Measurements from ENCODE around the gene PAF1.
"Not testable (repeated sequence)": the region's sequence is repeated elsewhere in the genome, so short reads cannot be mapped to it uniquely, and the experiment has no call there.

The PAF1 gene

DNA sequence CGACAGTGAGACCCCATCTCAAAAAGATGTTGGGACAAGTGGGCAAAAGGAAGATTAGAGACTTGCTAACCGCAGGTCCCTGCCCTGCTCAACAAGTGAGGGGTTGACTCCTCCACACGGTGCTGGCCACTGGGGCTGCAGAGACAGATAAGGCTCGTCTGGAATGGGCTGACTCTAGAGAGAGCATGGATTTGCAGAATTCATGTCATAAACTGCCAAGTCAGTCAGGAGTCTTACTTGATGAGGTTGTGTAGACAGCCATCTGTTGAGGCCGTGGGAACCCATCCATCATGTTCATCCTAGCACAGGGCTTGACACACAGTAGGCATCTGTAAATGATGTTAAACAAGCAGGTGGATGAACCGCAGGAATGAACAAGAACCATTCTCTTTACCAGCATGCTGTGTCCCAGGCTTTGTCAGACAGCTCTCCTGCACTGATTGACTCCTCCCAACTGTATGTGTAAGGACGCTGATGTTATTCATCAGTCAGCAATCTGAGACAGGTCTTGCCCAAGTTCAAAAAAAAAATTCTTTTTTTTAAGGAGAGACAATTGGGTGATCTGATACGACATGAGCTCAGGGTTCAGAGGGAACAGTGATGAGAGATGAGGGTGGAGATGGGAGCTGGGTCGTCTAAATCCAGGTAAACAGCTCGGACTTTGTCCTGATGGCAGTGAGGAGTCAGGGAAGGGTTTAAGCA is 8.8 kb downstream of the PAF1 start:
- no peak for DNase-seq (ENCODE audit: low spot score)

GRCh38 chr19:39380521-39381502 is 10.1 kb downstream of the PAF1 start:
- no peak for DNase-seq (ENCODE audit: low spot score)

DNA sequence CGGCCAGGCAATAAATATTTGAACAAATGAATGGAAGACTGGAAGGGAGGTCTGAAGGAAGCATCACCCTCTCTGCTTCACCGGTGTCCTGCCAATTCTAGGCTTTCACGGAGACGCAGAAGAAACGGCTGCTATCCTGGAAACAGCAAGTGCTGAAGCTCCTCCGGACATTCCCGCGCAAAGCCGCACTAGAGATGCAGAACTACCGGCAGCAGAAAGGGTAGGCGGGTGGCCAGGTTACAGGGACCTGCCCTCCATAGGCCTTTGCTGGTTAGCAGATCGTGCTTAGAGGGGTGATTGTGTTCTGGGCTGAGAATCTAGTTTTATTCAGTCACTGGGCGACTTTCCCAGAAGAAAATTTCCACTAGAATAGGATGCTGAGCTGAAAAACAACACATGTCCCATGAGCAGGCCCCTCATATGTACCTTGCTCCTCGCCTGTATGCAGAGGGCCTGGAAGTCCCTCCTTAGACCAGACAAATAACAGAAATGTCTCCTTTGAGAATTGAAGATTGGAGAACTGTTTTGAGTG is 11.0 kb downstream of the PAF1 start:
- no peak for DNase-seq (ENCODE audit: low spot score)

DNA sequence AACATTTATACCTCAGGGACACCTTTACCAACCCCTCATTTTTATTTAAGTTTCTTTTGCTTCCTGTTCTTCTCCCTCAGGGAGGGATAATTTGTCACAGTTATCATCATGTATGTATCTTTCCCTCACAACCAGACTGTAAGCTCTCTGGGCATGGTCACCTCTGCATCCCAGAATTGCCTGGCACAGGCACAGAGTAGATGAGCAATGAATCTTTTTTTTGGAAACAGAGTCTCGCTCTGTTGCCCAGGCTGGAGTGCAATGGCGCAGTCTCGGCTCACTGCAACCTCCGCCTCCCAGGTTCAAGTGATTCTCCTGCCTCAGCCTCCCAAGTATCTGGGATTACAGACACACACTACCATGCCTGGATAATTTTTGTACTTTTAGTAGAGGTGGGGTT is 11.5 kb downstream of the PAF1 start:
- not testable (repeated sequence) for DNase-seq (ENCODE audit: low spot score)

- DNase-seq (ENCODE audit: low spot score), result no peak
Measured at GRCh38 chr19:39377373-39378362, 13.2 kb downstream of the PAF1 start.

GRCh38 chr19:39375929-39376328 is 15.0 kb downstream of the PAF1 start:
- no peak for DNase-seq (ENCODE audit: low spot score)

GRCh38 chr19:39372941-39373340 is 18.0 kb downstream of the PAF1 start:
- no peak for DNase-seq (ENCODE audit: low spot score)

DNA sequence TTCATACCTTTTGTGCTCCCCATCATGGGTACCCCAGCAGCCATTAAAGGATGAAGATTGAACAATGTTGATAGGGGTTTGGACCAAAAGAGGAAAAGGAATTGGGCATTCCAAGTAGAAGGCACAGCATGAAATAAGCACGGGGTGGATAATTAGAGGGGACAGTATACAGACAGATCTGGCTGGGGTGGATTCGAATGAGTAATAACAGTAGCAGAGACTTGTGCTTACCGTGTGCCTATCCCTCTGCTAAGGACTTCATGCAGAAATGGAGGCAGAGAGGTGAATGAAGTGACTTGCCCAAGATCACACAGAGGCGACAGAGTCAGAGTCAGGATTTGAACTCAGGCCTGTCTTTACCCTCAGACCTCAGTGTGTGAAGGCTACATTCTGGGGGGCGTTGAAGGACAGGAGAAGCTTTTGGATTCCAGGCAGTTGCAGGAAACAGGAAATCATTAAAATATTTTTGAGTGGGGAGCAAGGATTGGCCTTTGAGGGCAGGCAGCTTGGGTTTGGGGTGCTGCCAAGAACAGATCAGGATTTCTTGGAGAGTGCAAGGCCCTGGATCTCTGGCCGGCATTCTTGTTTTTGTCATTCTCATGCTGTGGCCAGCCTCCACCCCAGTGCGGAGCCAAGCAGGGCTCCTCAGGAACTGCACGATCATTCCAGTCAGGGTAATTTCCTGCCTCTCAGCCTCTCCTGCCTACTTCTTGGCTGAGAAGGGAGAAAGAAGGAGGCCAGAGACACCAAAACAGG is 18.7 kb downstream of the PAF1 start:
- no peak for DNase-seq (ENCODE audit: low spot score)

DNA sequence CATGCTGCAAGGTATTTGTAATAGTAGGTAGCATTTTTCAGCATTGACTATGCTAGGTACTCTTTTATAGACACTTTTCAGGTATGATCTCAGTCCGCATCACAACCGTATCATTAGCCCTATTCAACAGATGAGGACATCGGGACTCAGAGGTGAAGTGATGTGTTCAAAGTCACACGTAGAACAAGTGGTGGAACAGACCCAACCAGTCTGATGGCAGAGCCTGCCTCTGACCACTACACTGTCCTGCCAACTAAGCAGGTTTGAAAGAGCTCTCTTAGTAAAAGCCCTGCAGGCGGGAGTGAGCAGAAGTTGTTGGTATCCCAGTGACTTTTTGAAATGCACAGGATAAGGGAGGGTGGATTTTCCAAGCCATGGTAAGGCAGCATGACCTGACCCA is 20.2 kb downstream of the PAF1 start:
- no peak for DNase-seq (ENCODE audit: low spot score)

DNA sequence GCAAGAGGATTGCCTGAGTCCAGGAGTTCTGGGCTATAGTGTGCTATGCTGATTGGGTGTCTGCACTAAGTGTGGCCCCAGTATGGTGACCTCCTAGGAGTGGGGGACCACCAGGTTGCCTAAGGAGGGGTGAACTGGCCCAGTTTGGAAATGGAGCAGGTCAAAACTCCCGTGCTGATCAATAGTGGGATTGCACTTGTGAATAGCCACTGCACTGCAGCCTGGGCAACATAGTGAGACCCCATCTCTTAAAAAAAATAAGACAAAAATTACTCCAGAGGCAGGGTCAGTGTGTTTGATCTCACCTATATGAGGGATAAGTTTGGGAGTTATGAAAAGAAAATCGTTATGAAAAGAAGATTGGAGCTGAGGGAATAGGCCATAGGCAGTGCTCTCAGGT is 21.7 kb downstream of the PAF1 start:
- DNase-seq (ENCODE audit: low spot score), result no peak

GRCh38 chr19:39365531-39365930 is 25.4 kb downstream of the PAF1 start:
- no peak for DNase-seq (ENCODE audit: low spot score)

DNA sequence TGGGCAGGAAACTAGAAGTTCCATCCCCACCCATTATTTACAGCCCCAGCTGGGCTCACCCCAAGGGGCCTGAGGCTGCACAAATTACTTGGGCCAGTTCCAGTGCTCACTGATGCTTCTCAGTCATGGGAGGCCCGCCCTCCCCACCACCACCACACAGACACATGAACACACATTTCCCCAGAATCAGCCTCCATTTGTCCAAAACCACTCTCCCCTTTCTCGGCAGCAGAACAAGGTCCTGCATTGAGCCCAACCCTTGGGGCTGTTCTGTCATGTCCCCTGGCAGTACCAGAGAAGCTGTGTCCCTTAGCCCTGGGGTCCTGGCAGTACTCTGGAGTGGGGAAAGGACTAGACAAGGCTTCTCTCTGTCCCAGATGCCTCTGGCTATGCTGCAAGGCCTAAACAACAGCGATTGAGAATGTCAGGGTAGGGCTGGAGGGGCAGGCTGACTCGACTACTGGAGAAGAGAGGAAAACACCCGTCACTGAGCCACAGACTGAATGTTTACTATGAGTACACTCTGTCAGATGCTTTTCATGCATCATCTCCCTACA is 26.9 kb downstream of the PAF1 start:
- no peak for DNase-seq (ENCODE audit: low spot score)

GRCh38 chr19:39362682-39363657 is 27.9 kb downstream of the PAF1 start:
- peak; percentile 32 for DNase-seq (ENCODE audit: low spot score)

GRCh38 chr19:39360599-39360998 is 30.3 kb downstream of the PAF1 start:
- DNase-seq (ENCODE audit: low spot score), result no peak

DNA sequence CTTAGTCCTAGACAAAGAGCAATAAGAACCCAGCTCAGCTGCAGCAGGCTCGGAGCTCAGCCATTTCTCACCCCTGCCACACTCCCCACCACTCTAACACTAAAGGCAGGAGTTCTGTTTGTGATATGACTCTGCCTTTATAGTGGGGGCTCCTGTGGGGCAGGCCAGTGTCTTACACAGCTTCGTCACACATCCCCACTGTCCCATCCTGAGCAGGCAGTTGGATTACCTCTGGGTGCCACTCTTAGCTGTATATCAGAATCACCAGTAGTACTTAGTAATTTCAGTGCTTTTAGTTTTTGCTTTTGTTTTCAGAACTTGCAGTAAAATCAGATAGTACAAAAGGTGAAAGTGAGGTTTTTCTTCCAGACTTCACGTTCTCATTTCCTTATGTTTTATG is 31.9 kb downstream of the PAF1 start:
- DNase-seq (ENCODE audit: low spot score), result no peak

DNA sequence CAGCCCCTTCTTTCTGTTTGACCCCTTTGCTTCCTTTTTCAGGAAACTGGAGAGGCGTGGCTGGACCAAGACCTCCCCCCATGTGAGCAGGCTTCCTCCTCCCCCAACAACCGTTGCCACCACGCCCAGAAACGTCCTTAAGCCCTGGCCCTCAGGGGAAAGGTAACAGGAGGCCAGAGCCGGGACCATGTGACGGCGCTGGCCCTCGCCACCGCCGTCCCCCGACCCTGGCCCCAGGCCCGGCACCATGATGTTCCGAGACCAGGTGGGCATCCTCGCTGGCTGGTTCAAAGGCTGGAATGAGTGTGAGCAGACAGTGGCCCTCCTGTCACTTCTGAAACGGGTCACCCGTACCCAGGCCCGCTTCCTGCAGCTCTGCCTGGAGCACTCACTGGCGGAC is 34.3 kb downstream of the PAF1 start:
- no peak for DNase-seq (ENCODE audit: low spot score)

GRCh38 chr19:39356073-39356472 is 34.8 kb downstream of the PAF1 start:
- no peak for DNase-seq (ENCODE audit: low spot score)

GRCh38 chr19:39355253-39355652 is 35.7 kb downstream of the PAF1 start:
- DNase-seq (ENCODE audit: low spot score), result no peak
